NCI-H1417 treated with DMSO at 0.1 percent for 48 hours (cell line): ENCODE results near the gene NKAIN2.

Experiments
- DNase-seq: peaks from one replicate; lab custom pipeline; 2025; lab: John Stamatoyannopoulos, UW

Gene NKAIN2

GRCh38 chr6:123803504-123804013 lies at the start of gene NKAIN2:
NKAIN2 (plus strand) TSS chr6:123803865.
- DNase-seq: no peak

- no peak for DNase-seq
Measured at GRCh38 chr6:123759472-123759871, 44.2 kb upstream of the NKAIN2 start.

- DNase-seq: no peak
Measured at GRCh38 chr6:123763904-123764303, 39.8 kb upstream of the NKAIN2 start.

- DNase-seq: no peak
Measured at GRCh38 chr6:123764722-123765121, 38.9 kb upstream of the NKAIN2 start.

GRCh38 chr6:123768921-123769320 lies 34.7 kb upstream of the NKAIN2 start:
- no peak for DNase-seq

- no peak for DNase-seq
Measured at GRCh38 chr6:123769431-123769830, 34.2 kb upstream of the NKAIN2 start.

GRCh38 chr6:123770247-123770949 lies 33.3 kb upstream of the NKAIN2 start:
- no peak for DNase-seq

GRCh38 chr6:123771126-123771525 lies 32.5 kb upstream of the NKAIN2 start:
- DNase-seq: no peak

- peak; percentile 24 for DNase-seq
Measured at GRCh38 chr6:123777563-123777962, 26.1 kb upstream of the NKAIN2 start.

GRCh38 chr6:123780021-123780420 lies 23.6 kb upstream of the NKAIN2 start:
- DNase-seq: no peak

- no peak for DNase-seq
Measured at GRCh38 chr6:123784330-123784729, 19.3 kb upstream of the NKAIN2 start.

- DNase-seq: no peak
Measured at GRCh38 chr6:123785039-123785438, 18.6 kb upstream of the NKAIN2 start.

- DNase-seq: no peak
Measured at GRCh38 chr6:123788319-123788718, 15.3 kb upstream of the NKAIN2 start.

GRCh38 chr6:123794190-123794589 lies 9.5 kb upstream of the NKAIN2 start:
- no peak for DNase-seq

- no peak for DNase-seq
Measured at GRCh38 chr6:123794799-123795198, 8.9 kb upstream of the NKAIN2 start.

GRCh38 chr6:123801067-123801466 lies 2.6 kb upstream of the NKAIN2 start:
- DNase-seq: no peak

GRCh38 chr6:123802351-123802696 lies 1.3 kb upstream of the NKAIN2 start:
- DNase-seq: no peak

GRCh38 chr6:123802697-123803503 lies 765 bp upstream of the NKAIN2 start:
- DNase-seq: peak; percentile 63

- DNase-seq: peak; percentile 68
Measured at GRCh38 chr6:123804014-123804786, 535 bp downstream of the NKAIN2 start.

- no peak for DNase-seq
Measured at GRCh38 chr6:123804787-123805540, 1.3 kb downstream of the NKAIN2 start.

- peak; percentile 75 for DNase-seq
Measured at GRCh38 chr6:123805921-123806320, 2.3 kb downstream of the NKAIN2 start.

- DNase-seq: no peak
Measured at GRCh38 chr6:123806561-123806960, 2.9 kb downstream of the NKAIN2 start.
